ENCODE measurements around the gene ADGRF1.
"Not testable (repeated sequence)": the region's sequence is repeated elsewhere in the genome, so short reads cannot be mapped to it uniquely, and the experiment has no call there.

ADGRF1 gene

GRCh38 chr6:47019941-47020340, 22.2 kb downstream of the ADGRF1 start:
- no peak for DNase-seq

- no peak for DNase-seq
These were observed 25.2 kb downstream of the ADGRF1 start for GRCh38 chr6:47016909-47017308.

- DNase-seq: no peak
These were observed 25.9 kb downstream of the ADGRF1 start for GRCh38 chr6:47016261-47016660.

GRCh38 chr6:47014401-47014800, 27.7 kb downstream of the ADGRF1 start:
- DNase-seq: no peak

GRCh38 chr6:47009583-47009982, 32.5 kb downstream of the ADGRF1 start:
- no peak for DNase-seq

- no peak for DNase-seq
These were observed 33.8 kb downstream of the ADGRF1 start for GRCh38 chr6:47008397-47008763.

- DNase-seq: no peak
These were observed 34.3 kb downstream of the ADGRF1 start for GRCh38 chr6:47007657-47008396.

GRCh38 chr6:47005486-47005885, 36.6 kb downstream of the ADGRF1 start:
- no peak for DNase-seq

GRCh38 chr6:47004463-47004862, 37.7 kb downstream of the ADGRF1 start:
- no peak for DNase-seq

GRCh38 chr6:47000842-47001241, 41.3 kb downstream of the ADGRF1 start:
- no peak for DNase-seq

GRCh38 chr6:46998436-46999017, 43.6 kb downstream of the ADGRF1 start:
- no peak for DNase-seq

GRCh38 chr6:46997646-46998045, 44.5 kb downstream of the ADGRF1 start:
- no peak for DNase-seq

- no peak for DNase-seq
These were observed 45.1 kb downstream of the ADGRF1 start for GRCh38 chr6:46996860-46997641.

- no peak for DNase-seq
These were observed 47.2 kb downstream of the ADGRF1 start for GRCh38 chr6:46994933-46995332.

- DNase-seq: no peak
These were observed 48.3 kb downstream of the ADGRF1 start for GRCh38 chr6:46993846-46994245.

- DNase-seq: not testable (repeated sequence)
These were observed 49.7 kb downstream of the ADGRF1 start for GRCh38 chr6:46992391-46992790.

- DNase-seq: not testable (repeated sequence)
These were observed 51.2 kb downstream of the ADGRF1 start for GRCh38 chr6:46990818-46991510.

- no peak for DNase-seq
These were observed 52.0 kb downstream of the ADGRF1 start for GRCh38 chr6:46990031-46990644.

- no peak for DNase-seq
These were observed 52.7 kb downstream of the ADGRF1 start for GRCh38 chr6:46989398-46989797.

GRCh38 chr6:46985943-46986342, 56.2 kb downstream of the ADGRF1 start:
- no peak for DNase-seq

- no peak for DNase-seq
These were observed 59.1 kb downstream of the ADGRF1 start for GRCh38 chr6:46983007-46983411.

GRCh38 chr6:46979206-46979605, 62.9 kb downstream of the ADGRF1 start:
- DNase-seq: no peak

GRCh38 chr6:46974786-46975185, 67.3 kb downstream of the ADGRF1 start:
- DNase-seq: no peak
